Liver (tissue), 3 donors: Measurements from ENCODE around the gene GTPBP8.

Experiments
- RAD21 ChIP-seq, 2 donors: IDR thresholded peaks; 2 replicates each; pipeline ENCODE4 v1.6.1; 2016; ENCODE audit warnings: antibody characterized with exemption in 2 of 2, mild to moderate bottlenecking in 2 of 2
- TF ChIP-seq, protein P1 (sequence below): fragments of 150-350 bp; IDR thresholded peaks from 2 replicates; pipeline ENCODE4 v1.5.1; 2017; ENCODE audit warnings: improper control_type of control experiment, low read depth, low read length; ENCODE audit not compliant: missing input control
- donor health status: healthy.
- donor health status: healthy.

DNA sequence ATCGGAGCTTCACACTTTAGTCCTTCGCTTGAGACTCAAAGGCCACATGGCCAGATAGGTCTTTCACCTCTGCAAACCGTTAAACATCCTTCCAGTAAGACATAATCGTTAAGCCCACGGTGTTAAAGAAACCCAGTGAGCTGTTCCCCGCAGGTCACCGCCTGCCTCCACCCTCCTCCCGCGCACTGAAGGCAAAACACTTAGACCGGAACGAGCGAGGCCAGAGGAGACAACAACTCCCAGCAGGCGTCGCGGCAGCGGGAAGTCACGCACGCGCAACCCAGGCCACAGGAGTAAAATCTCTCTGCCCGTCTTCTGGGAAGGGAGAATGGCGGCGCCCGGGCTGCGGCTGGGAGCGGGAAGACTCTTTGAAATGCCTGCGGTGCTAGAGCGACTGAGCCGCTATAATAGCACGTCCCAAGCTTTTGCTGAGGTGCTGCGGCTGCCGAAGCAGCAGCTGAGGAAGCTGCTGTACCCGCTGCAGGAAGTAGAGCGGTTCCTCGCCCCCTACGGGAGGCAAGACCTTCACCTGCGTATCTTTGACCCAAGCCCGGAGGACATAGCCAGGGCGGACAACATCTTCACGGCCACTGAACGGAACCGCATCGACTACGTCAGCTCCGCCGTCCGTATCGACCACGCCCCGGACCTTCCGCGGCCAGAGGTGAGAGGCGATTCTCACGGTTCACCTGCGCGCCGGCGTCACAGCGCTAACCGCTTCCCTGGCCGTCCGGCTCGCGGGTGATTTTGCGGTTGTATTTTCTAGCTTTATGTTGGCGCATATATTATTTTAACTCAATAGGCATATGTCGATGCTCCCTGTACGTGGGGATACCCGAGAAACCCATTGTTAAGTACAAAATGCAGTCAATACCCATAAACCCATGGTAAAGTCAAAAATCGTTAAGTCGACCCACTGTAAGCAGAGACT, at the start of gene GTPBP8:
- TF ChIP-seq, protein P1, sequence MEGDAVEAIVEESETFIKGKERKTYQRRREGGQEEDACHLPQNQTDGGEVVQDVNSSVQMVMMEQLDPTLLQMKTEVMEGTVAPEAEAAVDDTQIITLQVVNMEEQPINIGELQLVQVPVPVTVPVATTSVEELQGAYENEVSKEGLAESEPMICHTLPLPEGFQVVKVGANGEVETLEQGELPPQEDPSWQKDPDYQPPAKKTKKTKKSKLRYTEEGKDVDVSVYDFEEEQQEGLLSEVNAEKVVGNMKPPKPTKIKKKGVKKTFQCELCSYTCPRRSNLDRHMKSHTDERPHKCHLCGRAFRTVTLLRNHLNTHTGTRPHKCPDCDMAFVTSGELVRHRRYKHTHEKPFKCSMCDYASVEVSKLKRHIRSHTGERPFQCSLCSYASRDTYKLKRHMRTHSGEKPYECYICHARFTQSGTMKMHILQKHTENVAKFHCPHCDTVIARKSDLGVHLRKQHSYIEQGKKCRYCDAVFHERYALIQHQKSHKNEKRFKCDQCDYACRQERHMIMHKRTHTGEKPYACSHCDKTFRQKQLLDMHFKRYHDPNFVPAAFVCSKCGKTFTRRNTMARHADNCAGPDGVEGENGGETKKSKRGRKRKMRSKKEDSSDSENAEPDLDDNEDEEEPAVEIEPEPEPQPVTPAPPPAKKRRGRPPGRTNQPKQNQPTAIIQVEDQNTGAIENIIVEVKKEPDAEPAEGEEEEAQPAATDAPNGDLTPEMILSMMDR, result no peak
- peak; percentile 20 to 25 for TF ChIP-seq RAD21 (IDR thresholded peaks at IDR 0.05)
